Measurements from ENCODE around the gene PRRX1.

DNA sequence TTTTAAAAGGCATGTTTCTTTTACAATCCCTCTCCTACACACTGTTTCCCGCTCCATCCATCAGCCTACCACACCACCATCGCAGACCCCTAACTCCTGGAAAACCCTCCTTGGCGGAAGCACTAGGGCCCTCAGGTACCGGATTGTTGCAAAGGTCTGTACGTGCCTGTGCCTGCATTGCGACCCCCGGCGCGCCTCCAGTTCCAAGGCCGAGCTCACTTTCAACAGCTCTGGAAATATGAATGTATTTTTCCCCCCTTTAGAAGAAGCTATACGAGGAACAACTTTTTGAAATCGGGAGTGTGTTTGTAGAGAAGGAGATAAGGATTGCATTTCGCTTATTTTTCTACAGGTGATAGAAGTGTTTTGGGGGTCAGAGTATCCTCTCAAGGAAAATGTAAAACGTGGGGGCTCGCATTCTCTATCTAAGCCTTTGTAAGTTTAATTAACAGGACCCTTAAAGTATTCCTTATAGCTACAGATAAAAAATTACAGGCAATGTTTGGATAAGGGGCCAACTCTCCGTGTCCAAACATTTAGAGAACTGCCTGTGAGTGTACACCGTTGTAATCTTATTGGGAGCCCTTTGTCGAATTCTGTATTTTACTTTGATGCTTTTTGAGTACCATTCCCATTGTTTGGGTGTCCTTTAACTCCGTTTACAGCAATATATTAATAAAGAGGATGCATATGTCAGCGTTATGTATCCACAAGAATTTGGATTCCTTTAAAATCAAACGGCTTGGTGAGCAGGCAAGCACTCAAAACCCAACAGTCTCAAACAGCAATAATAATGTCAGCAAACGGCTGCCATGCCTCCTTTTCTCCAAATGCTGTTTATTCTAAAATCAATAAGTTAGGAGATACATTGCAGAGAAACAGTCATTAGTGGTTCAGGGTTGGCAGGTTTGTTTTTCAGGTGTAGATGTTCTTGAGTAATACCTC, 5.9 kb downstream of the PRRX1 start:
- TF ChIP-seq, protein P1, sequence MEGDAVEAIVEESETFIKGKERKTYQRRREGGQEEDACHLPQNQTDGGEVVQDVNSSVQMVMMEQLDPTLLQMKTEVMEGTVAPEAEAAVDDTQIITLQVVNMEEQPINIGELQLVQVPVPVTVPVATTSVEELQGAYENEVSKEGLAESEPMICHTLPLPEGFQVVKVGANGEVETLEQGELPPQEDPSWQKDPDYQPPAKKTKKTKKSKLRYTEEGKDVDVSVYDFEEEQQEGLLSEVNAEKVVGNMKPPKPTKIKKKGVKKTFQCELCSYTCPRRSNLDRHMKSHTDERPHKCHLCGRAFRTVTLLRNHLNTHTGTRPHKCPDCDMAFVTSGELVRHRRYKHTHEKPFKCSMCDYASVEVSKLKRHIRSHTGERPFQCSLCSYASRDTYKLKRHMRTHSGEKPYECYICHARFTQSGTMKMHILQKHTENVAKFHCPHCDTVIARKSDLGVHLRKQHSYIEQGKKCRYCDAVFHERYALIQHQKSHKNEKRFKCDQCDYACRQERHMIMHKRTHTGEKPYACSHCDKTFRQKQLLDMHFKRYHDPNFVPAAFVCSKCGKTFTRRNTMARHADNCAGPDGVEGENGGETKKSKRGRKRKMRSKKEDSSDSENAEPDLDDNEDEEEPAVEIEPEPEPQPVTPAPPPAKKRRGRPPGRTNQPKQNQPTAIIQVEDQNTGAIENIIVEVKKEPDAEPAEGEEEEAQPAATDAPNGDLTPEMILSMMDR (IDR thresholded peaks at IDR 0.05): no peak
- TF ChIP-seq POLR2A (IDR thresholded peaks at IDR 0.05): no peak

Measured in adrenal gland (tissue), 5 donors.